AG10803 (cell line): ENCODE data around the gene EBLN2.

ENCODE experiments used
- DNase-seq: peaks from one replicate; pipeline ENCODE4 v3.0.0; 2010; ENCODE audit warnings: low read depth
- H3K4me3 ChIP-seq: 2 replicates; pipeline ENCODE4 v1.5.1; 2011; ENCODE audit warnings: mild to moderate bottlenecking, low read length, control low read depth
- CTCF ChIP-seq: conservative IDR thresholded peaks from 2 replicates; pipeline ENCODE4 v1.5.1; 2011; ENCODE audit warnings: mild to moderate bottlenecking, low read length, control low read depth, inconsistent platforms

Gene EBLN2

GRCh38 chr3:73061416-73061815, at the start of gene EBLN2:
Gene EBLN2 (plus strand): TSS chr3:73061659. CDS start chr3:73062082, 423 bp downstream.
- TF ChIP-seq CTCF = no peak
- no peak within 1 kb of the TSS for H3K4me3 ChIP-seq
- no peak for DNase-seq

GRCh38 chr3:73018298-73018697, 43.2 kb upstream of the EBLN2 start:
- no peak for TF ChIP-seq CTCF
- DNase-seq = no peak
- no peak overlapping the region for H3K4me3 ChIP-seq

GRCh38 chr3:73018790-73019441, 42.5 kb upstream of the EBLN2 start:
- H3K4me3 ChIP-seq = no peak overlapping the region
- DNase-seq = no peak
- TF ChIP-seq CTCF = no peak

- no peak overlapping the region for H3K4me3 ChIP-seq
- TF ChIP-seq CTCF = no peak
- DNase-seq = no peak
These were observed 40.1 kb upstream of the EBLN2 start for GRCh38 chr3:73021301-73021835.

- no peak for DNase-seq
- H3K4me3 ChIP-seq = no peak overlapping the region
- no peak for TF ChIP-seq CTCF
These were observed 36.6 kb upstream of the EBLN2 start for GRCh38 chr3:73024836-73025235.

- TF ChIP-seq CTCF = no peak
- no peak overlapping the region for H3K4me3 ChIP-seq
- no peak for DNase-seq
These were observed 35.2 kb upstream of the EBLN2 start for GRCh38 chr3:73026111-73026759.

- no peak for DNase-seq
- no peak for TF ChIP-seq CTCF
- no peak overlapping the region for H3K4me3 ChIP-seq
These were observed 34.7 kb upstream of the EBLN2 start for GRCh38 chr3:73026760-73027113.
